Activated CD4-positive, alpha-beta T cell treated with anti-CD3 and anti-CD28 coated beads, Interleukin-2, Interleukin-6, amounts not matched to agents 100 ng/mL and 50 ng/mL, durations not matched to agents 16 hours and 8 hours (primary cell): Measurements from ENCODE around the gene LAMA3.

Experiments used
- DNase-seq: peaks from one replicate; pipeline ENCODE4 v3.0.0-alpha.2; 2020

Gene LAMA3

DNA sequence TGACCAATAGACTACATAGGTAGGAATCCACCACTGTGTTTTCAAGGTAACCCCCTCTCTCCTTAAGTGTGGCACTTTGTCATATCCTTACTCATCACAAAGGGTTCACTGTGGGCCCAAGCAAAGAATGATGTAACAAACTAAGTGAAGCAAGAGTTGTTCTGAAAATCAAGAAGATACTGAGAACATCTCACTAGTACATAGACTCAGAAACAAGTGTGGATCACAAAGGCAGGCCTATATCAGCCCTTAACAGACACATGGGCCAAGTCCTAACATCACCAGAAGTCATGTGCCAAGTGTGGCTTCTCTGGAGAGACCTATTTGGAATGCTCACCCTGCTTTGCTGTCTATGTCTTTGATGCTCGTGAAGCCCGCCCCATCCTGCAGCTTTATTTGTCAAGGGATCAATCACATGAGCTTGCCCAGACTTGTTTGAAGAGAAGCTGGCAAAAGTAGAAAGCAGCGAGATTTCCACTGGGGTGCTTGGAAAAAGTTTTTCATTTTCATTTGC, 194.1 kb downstream of the LAMA3 start:
- no peak for DNase-seq

DNA sequence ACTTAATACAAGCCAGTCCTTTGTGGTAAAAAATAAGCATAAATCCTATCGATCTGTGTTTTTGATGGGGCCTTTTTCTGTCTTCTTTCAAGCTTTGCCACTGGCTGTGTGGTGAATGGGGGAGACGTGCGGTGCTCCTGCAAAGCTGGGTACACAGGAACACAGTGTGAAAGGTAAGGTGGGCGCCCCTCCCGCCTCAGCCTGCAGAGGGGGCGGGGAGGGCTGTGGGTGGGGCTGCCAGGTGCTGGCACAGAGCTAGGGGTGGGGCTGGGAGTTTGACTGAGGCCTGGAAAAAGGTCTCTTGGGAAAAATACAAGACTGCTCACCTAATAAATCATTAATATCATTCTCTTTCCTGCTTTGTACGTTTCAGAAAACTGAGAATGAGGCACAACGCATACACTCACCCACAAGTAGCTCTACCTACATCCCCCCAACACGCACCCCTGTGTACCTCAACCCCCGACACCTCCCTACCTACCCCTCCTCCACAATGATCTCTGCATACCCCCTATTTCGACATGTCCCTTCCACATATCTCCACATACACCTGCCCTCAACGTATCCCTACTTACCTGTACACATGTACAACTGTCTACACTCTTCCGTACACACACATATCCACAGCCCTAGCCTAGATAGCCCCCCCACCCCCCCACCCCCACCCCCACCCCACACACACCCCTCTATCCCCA, 195.6 kb downstream of the LAMA3 start:
- DNase-seq: no peak

DNA sequence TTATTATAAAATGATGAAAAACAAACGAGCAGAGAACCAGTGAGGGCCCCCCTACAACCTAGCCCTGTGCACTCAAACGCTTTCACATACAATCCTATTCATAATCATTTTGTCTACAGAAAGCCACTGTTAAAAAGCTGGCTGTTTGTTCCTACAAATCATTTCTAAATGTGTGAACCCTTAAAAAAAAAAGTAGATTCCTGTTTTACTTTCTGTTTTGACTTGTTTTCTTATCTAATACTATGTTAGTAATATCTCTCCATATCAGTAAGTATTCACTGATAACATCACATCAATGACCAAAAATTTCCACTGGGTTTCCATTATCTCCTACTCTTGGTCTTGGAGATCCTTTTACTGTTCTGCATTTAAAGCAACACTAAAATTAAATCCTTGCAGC, 196.5 kb downstream of the LAMA3 start:
- DNase-seq: no peak

DNA sequence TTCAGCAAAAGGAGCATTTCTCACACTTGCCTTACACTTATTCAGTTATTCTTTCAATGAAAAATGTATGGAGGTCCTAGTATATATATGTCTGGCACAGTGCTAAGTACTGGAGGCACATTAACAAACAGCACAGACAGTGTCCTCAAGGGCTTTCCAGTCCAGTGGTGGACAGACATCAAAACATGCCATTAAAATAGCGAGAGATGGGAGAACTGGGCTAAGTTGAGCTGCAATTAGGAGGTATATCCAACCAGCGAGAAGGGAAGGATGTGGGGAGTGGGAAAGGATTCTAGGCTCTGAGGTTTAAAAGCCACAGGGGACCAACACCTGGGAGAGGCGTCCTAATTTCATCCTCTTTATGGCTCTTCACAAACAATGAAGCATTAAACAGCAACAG, 197.8 kb downstream of the LAMA3 start:
- no peak for DNase-seq

DNA sequence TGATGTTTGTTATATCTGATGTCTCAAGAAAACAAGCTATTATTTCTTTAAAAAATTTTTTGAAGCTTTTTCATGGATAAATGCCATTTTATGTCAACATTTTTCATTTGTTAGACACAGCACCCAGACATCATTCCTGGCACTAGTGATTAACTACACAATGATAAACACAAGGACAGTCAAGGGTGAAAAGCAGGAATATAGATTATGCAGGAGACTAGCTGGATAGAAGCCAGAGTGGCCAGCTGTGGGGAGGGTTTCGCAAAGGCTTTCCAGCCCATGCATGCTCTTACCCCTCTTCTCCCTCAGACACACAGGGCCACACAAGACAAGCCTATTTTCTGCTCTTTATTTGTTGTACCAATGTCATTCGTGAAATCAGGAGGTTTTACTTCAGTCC, 198.2 kb downstream of the LAMA3 start:
- DNase-seq: no peak

DNA sequence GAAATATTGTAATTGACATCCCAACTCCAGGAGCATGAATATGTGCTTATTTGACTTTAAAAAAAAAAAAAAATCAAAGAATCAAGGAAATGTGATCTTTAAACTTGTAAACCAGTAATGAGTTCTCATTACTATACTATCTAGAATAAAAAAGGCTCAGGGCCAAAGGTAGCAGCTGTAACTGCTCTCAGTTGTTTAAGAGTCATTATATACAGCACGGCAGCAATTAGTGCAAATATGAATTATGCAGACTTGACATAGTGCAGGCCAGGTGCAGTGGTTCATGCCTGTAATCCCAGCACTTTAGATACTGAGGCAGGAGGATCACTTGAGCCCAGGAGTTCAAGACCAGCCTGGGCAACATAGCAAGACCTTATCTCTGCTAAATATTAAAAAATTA, 199.6 kb downstream of the LAMA3 start:
- DNase-seq: no peak

DNA sequence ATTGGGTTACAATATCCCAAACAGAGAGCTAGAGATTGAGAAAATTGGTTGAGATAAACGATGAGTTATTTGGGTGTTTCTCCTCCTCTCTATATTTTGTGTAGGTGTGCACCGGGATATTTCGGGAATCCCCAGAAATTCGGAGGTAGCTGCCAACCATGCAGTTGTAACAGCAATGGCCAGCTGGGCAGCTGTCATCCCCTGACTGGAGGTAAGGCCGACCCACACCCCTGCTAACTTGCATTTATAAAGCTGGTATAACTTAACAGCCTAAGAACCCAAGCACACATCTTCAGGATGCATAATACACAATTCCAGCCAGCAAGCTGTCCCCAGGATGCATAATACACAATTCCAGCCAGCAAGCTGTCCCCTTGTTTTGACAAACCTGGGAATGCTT, 200.7 kb downstream of the LAMA3 start:
- no peak for DNase-seq

DNA sequence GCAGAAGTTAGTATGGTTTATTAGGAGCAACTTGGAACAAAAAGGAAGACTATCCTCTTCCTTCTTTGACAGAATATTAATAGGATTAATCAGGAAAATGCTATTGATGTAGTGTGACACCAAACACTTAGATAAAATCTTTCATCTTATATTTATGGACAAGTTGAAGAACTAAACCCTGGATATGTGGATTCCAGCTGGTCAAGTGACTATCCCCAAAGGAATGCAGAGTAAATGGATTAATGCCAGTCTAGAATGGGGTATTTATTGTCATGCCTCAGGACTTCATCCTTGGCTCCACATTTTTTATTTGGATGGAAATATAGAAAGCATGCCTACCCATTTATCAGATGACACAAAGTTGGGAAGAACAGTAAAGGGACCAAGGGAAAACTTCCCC, 201.3 kb downstream of the LAMA3 start:
- no peak for DNase-seq

DNA sequence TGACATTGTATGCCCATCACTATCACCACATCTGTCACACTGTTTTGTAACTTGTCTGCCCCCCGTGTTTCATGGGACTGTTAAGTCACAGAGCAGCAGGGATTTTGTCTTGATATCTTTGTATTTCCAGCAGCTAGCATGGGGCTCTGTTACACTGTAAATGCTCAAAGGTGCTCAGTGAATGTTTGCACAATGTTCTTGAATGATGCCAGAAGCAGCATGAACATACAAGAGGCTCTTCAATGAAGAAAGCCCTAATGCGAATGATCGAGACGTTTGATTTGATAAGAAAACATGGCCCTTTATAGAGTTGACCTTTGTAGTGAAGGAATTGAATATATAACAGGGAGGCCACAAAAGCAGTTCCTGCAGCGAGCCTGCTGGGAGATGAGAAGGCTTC, 204.4 kb downstream of the LAMA3 start:
- no peak for DNase-seq

DNA sequence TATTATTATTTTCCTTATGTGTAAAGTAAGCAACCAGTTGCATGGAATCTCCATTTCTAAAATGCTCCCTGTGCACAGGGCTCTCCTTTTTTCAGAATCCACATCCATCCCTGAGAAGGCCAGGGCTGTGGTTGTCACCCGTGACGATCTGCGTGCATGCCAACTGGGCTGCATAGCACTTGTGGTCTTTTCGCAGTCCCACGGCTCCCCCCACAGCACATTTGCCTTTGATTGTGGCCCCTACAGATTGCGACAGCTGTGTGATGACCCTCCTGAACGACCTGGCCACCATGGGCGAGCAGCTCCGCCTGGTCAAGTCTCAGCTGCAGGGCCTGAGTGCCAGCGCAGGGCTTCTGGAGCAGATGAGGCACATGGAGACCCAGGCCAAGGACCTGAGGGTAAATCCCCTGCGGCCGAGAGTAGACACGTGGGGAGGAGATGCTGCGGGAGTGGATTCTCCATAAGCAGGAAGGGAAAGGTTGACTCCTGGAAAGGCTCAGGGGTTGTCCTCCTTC, 205.5 kb downstream of the LAMA3 start:
- DNase-seq: no peak

DNA sequence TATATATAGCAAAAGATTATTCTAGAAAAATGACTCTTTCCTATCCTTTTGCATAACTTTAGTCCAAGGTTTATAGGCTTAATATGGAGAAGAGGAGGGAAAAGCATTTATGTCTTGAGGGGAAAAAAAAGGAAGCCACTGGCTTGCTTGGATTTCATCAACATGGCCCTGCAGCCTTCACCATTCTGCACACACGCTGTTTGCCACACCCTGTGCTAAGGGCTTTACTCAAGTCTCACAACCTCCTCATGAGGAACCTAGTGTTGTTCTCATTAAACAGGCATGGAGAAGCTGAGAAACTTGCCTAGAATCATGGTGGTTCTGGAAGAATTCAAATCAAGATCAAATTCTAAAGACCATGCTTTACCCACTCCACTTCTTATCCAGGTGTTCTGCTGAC, 208.0 kb downstream of the LAMA3 start:
- no peak for DNase-seq

DNA sequence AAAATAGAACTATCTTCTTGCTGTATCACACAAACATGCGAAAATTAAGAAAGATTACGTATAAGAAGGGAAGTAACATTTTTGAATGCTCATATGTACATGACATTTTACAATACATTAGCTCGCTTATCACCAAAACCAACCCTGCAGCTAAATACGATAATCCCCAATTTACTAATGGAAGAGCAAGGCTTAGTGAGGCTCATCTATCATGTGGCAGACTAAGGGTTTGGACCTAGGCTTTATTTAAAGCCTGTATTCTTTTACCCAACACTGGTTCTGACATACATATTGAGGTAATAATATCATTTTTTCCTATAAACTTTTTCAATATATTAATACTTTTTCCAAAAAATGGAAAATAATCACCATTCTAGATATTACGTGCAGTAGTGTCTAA, 208.5 kb downstream of the LAMA3 start:
- DNase-seq: no peak

DNA sequence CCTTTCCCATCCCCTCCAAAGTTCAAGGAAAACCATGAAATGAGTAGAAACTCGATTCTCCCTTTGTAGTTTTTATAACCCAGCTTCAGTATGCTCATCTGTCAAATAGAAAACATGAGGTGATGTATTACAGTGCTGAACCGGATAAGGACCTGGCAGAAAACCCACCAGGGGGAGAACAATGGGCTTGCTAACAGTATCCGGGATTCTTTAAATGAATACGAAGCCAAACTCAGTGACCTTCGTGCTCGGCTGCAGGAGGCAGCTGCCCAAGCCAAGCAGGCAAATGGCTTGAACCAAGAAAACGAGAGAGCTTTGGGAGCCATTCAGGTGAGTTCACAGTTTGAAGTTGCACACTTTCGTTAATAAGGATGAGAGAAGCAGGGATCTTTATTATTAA, 211.7 kb downstream of the LAMA3 start:
- DNase-seq: no peak

DNA sequence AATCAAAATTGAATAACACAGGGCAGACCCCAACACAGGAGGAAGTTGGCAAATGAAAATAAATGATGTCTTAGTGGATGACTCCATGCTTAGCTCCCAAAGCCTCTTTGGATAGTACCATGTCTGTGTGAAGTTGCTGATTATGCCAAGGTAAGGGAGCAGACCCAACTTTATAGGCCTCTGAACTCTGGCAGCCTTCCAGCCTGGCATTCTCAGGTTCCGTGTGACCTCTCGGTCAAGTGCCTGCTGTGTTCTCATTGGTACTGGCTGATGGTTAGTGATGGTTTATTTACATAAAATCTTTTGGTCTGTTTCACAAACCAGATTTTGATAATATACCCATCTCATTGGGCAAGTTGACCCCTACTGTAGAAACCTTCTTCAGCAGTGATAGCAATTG, 213.1 kb downstream of the LAMA3 start:
- DNase-seq: no peak

DNA sequence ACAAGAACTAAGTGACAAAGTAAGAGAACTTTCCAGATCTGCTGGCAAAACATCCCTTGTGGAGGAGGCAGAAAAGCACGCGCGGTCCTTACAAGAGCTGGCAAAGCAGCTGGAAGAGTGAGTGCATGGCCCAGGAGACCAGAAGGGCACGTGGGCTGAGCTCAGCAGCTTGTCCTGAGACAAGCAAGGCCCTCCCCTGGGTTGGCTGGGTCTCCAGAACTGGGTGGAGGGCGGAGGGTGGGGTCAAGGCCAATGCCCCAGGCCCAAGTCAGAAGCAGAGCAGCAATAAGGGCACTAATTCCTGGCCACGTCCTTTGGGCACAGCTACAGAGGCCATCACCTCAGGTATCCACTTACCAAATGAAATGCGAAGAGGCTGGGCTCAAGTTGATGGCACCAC, 214.7 kb downstream of the LAMA3 start:
- no peak for DNase-seq

DNA sequence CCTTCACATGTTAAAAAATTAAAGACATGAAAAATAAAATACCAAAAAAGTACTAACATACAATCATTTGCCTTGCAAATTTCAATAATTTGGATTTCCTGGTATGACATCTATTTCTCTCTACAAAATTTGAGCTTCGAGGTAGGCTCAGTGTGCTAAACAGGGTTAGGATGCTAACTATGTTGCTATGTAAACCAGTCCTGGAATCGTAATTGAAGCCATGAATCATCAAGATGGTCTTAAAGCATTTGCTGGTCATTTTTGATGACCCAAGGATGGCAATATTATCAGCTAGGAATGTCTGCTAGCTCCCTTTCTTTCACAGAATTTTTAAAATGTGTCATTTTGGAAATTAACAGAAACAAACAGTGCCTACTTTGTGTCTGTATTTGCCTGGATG, 217.4 kb downstream of the LAMA3 start:
- no peak for DNase-seq

DNA sequence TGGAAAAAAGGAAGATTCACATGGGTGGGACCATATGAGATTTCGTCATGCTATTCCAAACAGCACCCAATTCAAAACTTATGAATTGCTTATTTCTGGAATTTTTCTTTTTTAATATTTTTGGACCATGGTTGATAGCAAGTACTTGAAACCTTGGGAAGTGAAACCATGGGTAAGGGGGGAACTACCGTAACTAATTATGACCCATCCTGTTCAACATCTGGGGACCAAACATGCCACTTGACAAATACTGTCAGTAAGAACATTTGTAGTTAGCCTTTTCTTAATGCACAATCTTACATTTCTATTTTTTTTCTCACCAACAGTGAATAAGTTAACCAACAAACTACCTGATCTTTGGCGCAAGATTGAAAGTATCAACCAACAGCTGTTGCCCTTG, 219.6 kb downstream of the LAMA3 start:
- DNase-seq: no peak

DNA sequence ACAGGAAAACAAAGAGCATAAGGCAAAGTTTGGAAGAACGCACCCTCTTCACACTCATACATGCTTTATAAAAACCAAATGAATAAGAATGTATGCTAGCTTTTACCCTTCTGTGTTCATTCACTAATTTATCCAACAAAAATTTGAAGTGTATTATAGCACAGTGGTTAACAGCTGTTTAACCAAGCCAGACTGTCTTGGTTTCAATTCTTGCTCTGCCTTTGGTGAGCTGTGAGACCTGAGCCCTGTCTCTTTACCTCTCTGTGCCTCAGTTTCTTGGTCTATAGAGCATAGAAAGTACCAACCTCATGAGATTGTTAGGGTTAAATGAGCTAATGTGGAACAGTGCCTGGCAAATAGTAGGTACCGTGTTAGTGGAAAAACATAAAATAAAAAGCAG, 220.8 kb downstream of the LAMA3 start:
- no peak for DNase-seq

DNA sequence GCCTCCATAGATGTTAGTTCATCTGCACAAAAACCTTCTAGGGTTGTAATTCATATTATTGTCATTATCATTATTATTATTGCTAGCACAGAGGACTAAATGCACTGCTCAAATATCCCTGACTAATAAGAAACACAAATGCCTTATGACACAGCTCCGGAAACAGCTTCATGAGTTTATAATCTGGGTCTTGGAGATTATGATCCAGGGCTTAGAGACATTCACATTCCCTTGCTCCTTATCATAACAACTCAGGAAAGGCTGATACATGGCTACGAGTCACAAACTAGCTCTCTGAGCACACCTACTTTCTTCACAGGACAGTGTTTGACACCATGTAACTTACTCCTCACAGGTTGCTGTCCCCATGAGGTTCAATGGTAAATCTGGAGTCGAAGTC, 223.1 kb downstream of the LAMA3 start:
- DNase-seq: no peak

DNA sequence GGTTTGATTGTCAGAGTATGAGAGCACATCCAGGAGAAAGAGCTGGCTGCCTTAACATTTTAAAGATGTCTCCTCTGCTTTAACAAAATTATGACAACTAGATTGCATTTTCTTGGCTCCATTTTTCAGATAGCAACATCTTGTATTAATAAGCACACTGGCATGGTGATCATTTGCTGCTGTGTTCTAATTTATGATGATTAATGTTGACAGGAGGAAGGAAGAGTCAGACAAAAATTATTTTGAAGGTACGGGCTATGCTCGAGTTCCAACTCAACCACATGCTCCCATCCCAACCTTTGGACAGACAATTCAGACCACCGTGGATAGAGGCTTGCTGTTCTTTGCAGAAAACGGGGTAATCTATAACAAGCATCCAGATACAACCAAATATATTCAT, 227.1 kb downstream of the LAMA3 start:
- DNase-seq: no peak

DNA sequence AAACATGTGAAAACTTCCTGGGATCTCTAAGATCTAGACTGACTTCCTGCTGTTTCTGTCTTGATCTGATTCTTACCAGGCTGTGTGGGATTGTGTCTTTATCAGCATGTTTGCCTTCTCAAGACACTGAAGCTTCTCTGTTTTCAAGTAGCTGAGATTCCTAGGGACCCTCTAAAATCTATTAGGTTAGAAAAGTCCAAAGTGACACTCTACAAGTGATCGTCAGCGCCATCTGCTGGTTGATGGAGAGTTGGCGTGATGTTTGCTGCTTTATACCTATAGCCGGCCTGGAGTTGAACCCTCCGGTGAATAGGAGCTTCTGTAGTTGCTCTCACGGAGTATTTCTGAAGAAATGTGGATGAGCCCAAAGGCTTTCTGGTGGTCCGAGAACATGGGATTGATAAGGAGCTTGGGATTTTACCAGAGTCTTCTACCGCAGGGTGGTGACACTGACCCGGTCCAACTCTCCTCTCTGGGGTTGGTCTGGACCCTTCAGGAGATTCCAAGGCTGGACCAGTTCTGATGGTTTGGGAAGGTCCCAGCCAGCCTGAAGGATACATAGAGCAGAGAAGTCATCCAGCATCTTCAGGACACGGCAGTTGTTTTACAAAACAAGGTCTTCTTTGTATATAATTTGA, 229.3 kb downstream of the LAMA3 start:
- DNase-seq: peak; percentile 81

DNA sequence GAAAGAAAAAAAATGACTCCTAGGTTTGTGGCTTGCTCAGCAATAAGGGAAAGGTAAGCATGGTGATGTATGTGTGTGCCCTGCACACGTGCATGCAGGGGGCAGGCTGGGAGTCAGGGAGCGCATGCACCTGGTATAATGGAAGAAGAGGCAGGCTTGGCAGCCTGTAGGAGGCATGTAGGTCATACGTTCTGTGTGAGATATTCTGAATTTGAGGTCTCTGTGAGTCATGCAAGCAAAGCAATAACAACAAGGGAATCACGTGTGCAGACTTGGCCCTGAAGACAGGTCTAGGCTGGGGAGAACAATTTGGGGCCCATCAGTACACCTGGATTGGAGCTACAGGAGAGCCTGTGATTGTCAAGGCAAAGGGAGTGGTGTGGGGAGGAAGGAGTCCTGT, 230.8 kb downstream of the LAMA3 start:
- no peak for DNase-seq

DNA sequence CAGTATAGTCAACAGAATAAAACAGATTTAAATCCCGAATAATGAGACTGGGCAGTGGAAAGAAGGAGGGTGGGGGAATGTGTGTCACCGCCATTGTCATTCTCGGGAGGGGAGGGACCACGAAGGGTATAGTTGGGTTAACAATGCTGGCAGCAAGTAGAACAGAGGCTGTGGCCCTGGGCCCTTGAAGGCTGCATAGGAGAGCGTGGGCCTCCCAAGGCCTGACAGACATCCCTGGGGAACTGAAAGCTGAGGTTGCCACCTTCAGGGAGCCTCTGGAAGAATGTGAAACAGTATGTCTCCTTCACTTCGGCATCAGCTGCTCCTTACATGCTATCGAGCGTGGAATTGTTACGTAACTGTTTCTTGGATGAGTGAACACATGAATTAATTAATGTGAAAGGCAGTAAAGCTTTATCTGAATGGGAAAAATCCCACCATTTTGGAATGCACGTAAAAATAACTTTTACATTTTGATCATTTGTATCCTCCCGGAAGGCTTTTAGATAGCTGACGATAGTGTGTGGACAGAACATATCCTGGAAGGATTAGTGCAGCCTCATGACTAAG, 232.5 kb downstream of the LAMA3 start:
- no peak for DNase-seq

DNA sequence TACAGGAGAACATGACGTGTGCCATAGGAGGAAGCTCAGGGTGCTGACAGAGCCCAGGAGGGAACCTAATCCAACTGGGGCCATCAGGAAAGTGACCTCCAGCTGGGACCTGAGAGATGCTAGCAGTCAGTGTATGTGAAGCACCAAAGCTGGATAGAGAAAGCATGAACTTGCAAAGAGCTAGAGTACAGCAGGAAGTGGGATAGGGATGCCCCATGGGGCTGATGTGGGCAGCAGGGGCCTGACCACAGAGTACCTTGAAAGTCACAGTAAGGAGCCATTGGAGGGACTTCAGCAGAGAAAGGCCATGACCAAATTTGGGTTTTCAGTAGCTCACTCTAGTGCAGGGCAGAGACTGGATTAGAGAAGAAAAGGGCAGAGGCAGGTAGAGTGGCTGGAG, 233.7 kb downstream of the LAMA3 start:
- no peak for DNase-seq
